Measurements from ENCODE around the gene PRSS50.

PRSS50 gene

DNA sequence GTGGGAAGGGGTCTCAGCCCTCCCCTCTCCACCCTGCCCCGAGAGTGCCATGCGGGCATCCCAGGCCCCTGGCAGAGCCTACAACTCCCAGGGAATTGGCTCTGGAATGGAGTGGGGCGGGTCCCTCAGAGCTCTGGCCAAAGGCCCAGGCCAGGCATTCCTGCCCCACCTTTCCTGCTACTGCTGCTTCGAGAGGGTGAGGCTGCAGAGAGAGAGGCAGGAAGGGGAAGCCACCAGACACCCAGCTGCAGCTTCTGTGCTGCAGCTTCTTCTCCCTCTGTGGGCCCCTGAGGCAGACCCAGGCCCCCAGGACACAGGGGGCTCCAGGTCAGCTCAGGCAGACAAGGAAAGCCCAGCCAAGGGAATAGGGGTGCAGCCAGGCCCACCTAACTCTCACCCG lies 26.9 kb downstream of the PRSS50 start:
- DNase-seq: no peak

DNA sequence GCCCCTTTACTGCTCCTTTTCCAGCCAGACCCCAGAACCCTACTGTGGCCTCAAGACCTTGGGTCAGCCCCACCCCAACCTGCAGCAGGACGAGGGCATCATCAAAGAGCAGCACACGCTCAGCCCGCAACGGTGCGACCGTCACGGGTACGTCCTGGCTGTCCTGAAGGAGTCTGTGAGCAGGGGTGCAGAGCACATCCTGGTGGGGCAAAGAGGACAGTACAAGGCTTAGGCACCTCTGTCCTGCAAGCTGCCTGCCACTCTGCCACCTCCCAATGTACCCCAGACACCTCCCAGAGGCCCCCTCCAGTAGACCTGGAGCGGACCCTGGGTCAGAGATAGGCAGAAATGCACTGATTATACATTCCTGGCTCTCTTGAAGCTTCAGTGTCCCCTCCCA lies 32.2 kb downstream of the PRSS50 start:
- DNase-seq: no peak

GRCh38 chr3:46684891-46685290 lies 32.8 kb downstream of the PRSS50 start:
- no peak for DNase-seq

DNA sequence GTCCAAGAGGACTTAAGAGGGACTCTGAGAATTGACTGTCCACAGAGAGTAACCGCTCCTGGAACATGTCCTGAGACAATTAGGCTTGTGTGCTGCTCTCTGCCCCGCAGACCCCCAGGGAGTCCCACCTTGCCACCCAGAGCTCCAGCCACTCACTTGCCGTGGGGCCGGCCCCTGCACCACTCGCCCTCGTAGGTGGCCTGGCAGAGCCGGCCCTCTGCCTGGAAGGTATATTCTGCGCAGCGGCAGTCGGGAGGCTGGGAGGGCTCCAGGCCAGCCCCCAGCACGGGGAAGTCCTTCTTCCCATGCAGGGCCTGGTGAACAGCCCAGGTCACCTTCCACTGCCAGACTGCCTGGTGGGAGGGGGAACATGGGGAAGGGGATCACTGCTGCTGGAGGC lies 34.7 kb downstream of the PRSS50 start:
- no peak for DNase-seq

DNA sequence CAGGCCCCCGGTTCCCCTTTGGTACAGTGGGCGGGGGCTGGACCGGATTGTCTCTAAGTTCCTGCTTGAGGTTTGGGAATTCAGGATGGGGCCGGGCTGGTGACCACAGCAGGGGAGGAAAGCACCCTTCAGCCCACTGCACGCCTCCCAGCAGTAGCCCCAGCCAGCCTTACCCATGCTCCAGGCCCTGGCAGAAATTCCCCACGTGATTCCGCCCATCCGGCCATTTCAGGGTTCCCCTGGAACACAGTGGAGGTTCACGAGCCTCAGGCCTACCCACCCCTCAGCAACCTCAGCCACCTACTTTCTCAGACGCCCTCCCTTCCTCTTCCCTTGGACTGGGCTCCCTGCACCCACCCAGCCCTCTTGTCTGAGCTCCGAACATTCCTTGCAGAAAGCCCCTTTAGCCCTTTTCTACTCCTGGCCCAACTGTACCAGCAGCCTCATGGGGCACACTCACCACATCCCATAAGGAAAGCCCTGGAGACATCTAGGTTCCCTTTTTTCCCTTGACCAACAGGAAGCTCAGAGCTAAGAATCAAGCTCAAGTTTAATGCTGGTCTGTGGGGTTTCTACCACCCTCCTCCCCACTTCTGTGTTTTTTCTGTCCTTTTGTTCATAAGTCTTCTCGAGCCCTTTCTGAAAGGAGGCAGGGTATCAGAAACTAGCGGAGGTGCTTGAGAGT lies 35.7 kb downstream of the PRSS50 start:
- no peak for DNase-seq

DNA sequence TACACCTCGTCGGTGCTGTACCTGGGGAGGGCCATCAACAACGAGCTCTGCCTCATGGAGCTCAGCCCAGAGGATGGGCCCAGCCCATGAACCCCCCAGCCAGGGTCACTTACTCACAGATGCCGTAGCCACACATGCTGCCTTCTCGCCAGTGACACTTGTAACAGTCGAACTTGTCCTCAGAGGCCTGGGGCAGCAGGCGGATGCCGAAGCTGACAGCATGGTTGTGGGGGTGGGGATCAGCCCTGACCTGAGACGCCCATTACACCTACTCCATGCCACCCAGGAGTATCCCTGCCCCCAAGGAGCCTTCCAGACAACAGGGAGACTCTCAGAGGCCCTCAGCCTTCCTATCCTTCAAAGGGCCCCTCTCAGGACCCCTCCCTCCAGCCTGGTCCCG lies 36.3 kb downstream of the PRSS50 start:
- DNase-seq: no peak

DNA sequence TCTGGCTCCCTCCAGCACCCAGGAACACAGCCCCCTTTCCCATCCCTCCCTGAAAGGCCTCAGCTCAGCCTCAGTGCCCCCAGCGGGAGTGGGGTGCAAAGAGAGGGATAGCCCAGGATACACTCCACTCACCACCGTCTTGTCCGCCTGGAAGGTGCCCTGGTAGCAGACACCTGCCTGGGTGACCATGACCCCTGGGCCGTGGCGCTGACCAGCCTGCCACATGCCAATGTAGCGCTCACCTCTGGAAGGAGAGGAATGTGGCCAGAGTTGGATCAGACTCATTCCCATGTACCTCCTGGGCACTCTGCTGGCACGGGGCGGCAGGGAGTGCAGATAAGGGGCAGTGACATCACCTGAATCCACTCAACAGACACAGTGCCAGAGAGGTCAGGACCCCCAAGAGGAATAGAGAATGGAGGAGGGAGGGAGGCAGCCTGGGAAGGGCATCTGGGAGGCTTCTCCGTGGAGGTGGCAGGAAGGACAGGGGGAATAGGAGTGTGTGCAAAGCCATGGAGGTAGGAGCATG lies 37.3 kb downstream of the PRSS50 start:
- no peak for DNase-seq

DNA sequence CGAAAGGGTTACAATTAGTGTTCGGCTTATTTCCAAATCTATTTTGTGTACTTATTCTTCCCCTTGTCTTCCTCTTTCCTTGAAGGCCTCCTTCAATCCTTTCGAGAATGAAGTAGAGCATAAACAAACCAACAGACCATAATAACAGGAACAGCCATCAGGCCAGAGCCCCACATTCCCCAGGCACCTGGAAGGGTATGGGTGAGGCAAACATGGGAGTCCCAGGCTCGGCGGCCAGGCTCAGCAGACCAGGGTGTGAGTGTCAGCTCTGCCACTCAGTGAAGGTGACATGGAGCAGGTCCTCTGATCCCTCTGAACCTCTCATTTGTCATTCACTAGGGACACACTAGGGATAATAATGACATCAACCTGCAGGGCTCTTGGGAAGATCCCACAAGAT lies 38.0 kb downstream of the PRSS50 start:
- no peak for DNase-seq

DNA sequence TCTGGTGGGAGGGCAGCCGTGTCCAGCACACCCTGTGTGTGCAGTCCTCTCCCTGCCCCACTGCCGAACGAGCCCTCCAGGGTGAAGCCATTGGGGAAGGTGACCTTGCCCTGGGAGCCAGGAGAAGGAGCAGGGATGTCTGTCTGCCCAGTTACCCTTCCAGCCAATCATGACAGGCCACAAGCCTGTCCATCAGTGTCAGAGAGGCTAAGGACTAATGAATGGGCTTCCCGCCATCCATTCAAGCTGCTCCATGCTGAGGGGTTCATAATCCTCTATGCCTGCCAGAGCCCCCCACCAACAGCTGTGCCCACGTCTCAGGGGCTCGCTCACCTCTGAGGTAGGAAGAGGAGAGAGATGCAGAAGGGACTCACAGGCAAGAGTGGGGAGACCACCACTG lies 39.4 kb downstream of the PRSS50 start:
- no peak for DNase-seq

DNA sequence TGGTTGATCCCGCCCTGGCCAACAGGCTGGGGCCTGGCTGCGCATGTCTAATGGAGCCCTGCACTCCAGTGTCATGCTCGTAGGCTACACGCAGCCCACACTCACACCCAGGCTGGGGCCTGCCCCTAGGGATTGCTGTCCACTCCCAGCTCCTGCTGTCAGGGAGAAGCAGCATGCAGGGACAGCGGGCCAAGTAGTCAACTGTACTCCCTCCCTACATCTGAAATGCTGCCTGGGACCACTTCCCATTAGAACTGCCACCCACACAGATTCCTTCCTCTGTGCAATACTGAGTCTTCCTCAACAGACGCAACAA lies 40.3 kb downstream of the PRSS50 start:
- DNase-seq: no peak

DNA sequence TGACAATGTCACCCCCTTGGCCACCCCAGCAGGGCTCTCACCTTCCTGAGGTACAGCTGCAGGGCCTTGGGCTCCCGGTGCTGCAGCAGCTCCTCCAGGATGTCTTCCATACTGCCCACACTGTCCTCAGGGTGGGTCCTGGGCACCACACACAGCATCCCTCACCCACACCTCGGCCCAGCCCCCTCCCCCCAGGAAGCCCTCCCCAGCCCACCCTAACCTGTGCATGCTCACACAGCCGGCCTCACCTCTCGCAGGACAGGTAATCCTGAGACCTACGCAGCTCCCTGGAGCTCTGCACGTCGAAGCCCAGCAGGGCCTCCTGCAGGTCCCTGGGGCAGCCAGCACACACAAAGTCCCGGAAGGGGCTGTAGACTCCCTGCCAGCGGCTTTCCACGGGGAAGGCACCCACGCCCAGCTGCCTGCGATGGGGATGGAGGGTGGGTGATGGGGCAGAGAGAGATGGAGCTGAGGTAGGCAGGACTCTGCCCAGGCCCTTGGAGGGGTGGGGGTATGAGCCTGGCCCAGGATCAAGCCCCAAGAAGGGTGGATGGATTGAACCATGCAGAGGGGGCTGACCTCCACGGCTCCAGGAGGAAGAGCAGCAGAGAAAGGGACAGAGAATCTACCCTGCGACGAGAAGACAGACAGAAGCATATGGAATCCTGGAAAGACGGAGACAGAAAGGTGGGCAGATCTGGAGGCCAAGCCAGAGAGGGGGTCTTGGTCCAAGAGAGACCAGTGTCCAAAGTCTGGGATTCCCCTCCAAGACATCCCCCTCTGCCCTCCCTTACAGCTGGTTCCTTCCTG lies 40.9 kb downstream of the PRSS50 start:
- no peak for DNase-seq

- DNase-seq: no peak
Observed at GRCh38 chr3:46675843-46676567, 41.7 kb downstream of the PRSS50 start.

GRCh38 chr3:46675426-46675825 lies 42.2 kb downstream of the PRSS50 start:
- no peak for DNase-seq

GRCh38 chr3:46674031-46674845 lies 43.4 kb downstream of the PRSS50 start:
- peak; percentile 38 for DNase-seq

DNA sequence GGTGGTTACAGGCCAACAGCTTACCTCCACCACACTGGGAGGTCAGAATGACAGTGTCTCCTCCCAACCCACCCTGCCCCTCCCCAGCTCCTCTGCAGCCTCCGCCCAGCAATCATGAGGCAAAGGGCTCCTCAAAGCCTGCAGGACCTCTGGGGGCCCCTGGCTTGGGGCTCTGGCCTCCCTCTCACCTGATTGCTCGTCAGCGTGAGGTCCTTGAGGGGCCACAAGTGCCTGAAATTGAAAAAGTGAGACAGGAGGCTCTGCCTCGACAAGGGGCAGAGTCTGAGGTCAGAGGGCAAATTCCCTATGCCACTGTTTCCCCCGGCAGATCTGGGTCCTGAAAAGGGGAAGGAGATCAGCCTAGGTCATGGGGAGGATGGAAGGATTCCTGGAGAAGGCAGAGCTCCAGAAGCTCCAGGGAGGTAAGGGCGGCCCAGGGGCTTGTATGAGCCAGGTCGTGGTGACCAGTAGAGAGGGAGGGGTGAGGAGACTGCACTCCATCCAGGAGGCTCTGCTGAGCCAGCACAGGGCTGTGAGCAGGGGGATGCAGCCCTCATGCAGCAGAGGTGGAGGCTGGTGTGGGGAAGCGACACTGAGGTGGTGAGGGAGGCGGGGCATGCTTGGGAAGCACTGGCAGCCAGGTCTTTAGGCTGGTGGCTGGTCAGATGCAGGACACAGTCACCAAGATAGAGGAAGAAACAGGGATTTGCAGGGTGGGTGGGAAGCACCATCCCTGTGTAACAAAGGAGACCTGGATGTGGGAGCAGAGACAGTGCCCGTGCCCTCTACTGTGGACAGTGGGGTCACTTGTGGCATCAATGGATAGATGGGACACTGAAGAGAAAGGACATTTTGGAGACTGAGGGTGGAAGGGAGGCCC lies 44.3 kb downstream of the PRSS50 start:
- DNase-seq: no peak

- no peak for DNase-seq
Observed at GRCh38 chr3:46672349-46672695, 45.3 kb downstream of the PRSS50 start.

- DNase-seq: no peak
Observed at GRCh38 chr3:46671541-46672348, 45.9 kb downstream of the PRSS50 start.

GRCh38 chr3:46670891-46671427 lies 46.7 kb downstream of the PRSS50 start:
- no peak for DNase-seq

DNA sequence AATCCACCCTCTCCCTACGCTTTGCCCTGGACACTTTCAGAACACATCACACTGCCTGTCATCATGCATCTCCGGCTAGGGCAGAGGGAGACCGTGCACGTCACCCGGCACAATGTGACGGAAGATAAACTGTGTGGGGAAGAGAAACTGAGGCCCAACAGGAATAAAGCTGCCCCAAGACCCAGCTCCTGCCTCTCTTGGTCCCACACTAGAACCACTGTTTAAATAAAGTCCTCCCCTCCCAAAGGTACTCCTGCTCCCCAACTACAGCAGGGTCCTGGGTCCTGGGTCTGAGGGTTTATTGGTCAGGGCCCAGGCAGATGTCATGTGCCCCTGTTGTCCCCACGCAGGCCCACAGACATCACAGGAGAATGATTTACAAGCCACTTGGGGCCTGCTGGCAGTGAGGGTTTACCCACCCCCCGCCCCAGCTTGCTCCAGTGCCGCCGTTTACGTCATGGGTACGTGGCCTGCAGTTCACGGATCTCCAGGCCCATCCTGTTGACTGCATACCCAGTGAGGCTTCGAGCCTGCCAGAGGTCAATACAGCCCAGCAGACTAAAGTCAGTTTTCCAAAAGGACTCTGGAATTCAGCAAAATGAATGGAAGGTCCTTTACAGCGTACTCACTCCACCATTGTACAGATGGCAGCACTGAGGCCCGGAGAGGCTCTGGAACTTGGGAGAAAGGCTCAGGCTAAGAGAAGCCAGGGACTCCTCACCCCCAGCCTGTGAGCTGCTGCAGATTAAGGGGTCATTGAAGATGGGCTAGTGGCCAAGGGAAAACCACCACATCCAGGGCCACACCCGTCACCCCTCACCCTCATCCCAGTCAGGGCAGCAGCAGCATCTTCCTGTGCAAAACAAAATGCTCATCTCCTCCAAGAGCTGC lies 47.4 kb downstream of the PRSS50 start:
- no peak for DNase-seq
